Left lobe of liver (tissue), 2 donors: ENCODE measurements around the gene SKIL. TPM values are rescaled to one million over a fixed set of nuclear protein-coding genes. Genes with fewer than 3 reads are reported as not detected.
A peak's percentile ranks its signal among the peaks of the same experiment; 100 is the strongest.
"Not testable (repeated sequence)": the region's sequence is repeated elsewhere in the genome, so short reads cannot be mapped to it uniquely, and the experiment has no call there.

Experiments
- ATAC-seq: fragments of 200-7000 bp; cut with Tn5 transposase; one replicate; pipeline ENCODE4 v1.9.1; 2020; ENCODE audit warnings: mild to moderate bottlenecking, moderate library complexity
- DNase-seq: peaks from one replicate; pipeline ENCODE4 v3.0.0-alpha.2; 2020; ENCODE audit warnings: low spot score
- total RNA-seq: library from RNA; stranded (reverse); gene quantifications from one replicate; pipeline ENCODE4 v1.2.1, GENCODE V29; 2021
- donor health status: DM: no; HTN: no; CAD: no; lungs with moderate emphysema.
- donor health status: DM: no; HTN: yes; CAD: no.

The SKIL gene
- total RNA-seq, result 22.4 TPM

GRCh38 chr3:170357176-170358041, at the start of gene SKIL:
SKIL (plus strand) TSS chr3:170357715; CDS start chr3:170360332, 2,617 bp downstream.
- ATAC-seq, result peak; percentile 68

GRCh38 chr3:170309046-170309445, 48.5 kb upstream of the SKIL start:
- ATAC-seq (no peak), DNase-seq (no peak)

More at GRCh38 chr3:170357176-170358041, at the start of gene SKIL:
- DNase-seq, result peak; percentile 98

GRCh38 chr3:170317954-170318353, 39.6 kb upstream of the SKIL start:
- peak; percentile 79 for ATAC-seq
- DNase-seq, result no peak

- DNase-seq (no peak), ATAC-seq (no peak)
These were observed 36.9 kb upstream of the SKIL start for GRCh38 chr3:170320461-170321121.

- no peak for ATAC-seq
- DNase-seq, result no peak
These were observed 36.0 kb upstream of the SKIL start for GRCh38 chr3:170321321-170322034.

- no peak for ATAC-seq
- no peak for DNase-seq
These were observed 34.8 kb upstream of the SKIL start for GRCh38 chr3:170322566-170323269.

- ATAC-seq, result peak; percentile 67
- no peak for DNase-seq
These were observed 34.2 kb upstream of the SKIL start for GRCh38 chr3:170323331-170323730.

- ATAC-seq (no peak), DNase-seq (no peak)
These were observed 32.6 kb upstream of the SKIL start for GRCh38 chr3:170324962-170325361.

- no peak for ATAC-seq
- no peak for DNase-seq
These were observed 30.3 kb upstream of the SKIL start for GRCh38 chr3:170327040-170327808.

- DNase-seq, ATAC-seq: not testable (repeated sequence)
These were observed 29.5 kb upstream of the SKIL start for GRCh38 chr3:170327868-170328548.

- ATAC-seq (peak; percentile 15), DNase-seq (no peak)
These were observed 27.1 kb upstream of the SKIL start for GRCh38 chr3:170330366-170330765.

- peak; percentile 92 for DNase-seq
- peak; percentile 96 for ATAC-seq
These were observed 26.4 kb upstream of the SKIL start for GRCh38 chr3:170331143-170331542.

- ATAC-seq (no peak), DNase-seq (no peak)
These were observed 20.1 kb upstream of the SKIL start for GRCh38 chr3:170337420-170337819.

- ATAC-seq (no peak), DNase-seq (no peak)
These were observed 18.7 kb upstream of the SKIL start for GRCh38 chr3:170338690-170339340.

GRCh38 chr3:170342273-170342672, 15.2 kb upstream of the SKIL start:
- not testable (repeated sequence) for ATAC-seq

GRCh38 chr3:170343859-170344258, 13.7 kb upstream of the SKIL start:
- not testable (repeated sequence) for ATAC-seq, DNase-seq

More at GRCh38 chr3:170342273-170342672, 15.2 kb upstream of the SKIL start:
- DNase-seq, result not testable (repeated sequence)

GRCh38 chr3:170344971-170345370, 12.5 kb upstream of the SKIL start:
- no peak for ATAC-seq

GRCh38 chr3:170346481-170347392, 10.8 kb upstream of the SKIL start:
- DNase-seq, result no peak
- no peak for ATAC-seq

More at GRCh38 chr3:170344971-170345370, 12.5 kb upstream of the SKIL start:
- no peak for DNase-seq
